Ammon's horn (tissue), 1 donor: Measurements from ENCODE around the gene SMAD6.
A peak's percentile ranks its signal among the peaks of the same experiment; 100 is the strongest.
"Not testable (repeated sequence)": the region's sequence is repeated elsewhere in the genome, so short reads cannot be mapped to it uniquely, and the experiment has no call there.

Source experiments
- DNase-seq: peaks from one replicate; pipeline ENCODE4 v3.0.0-alpha.2; 2016; ENCODE audit warnings: low spot score

Gene SMAD6

DNA sequence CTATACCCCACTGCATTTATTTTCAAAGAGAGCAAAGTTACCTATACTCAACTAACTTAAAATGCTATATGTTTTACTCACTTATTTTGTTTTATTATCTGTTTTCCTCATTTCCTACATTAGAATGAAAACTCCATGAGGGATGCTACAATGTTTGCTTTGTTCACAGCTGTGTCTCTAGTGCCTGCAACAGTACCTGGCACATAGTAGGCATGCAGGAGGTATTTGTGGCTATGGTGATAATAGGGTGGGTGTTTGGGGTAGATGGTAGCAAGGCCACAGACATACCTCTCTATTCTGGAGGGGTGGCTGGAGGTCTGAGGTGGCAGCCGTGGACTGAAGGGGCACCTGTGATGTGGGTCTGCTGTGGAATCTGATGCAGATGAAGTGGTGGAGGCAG is 24.7 kb upstream of the SMAD6 start:
- DNase-seq: no peak

DNA sequence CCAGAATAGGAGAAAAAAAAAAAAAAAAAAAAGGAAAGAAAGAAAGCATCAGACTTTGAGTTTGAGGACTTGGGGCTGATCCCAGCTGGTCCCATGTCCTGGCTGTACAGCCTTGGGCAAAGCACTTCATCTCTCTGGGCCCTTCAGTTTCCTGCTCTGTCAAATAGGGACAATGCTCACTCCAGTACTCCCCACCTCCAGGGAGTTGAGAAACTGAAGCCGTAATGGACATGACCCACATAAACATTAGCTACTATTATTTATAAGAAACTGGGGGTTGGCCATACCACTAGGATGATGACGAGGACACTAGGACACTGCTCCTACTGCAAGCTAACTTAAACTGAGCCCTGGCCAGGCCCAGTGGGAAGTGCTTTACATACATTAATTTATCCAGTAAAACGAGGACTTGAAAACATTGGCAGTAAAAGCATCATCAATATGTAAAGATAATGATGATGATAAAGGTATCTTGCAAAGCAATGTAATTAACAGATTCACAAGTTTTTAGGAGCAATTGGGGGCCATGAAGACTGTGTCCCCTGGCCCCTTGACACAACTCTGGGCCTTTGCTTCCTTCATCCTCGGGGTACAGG is 22.9 kb upstream of the SMAD6 start:
- no peak for DNase-seq

DNA sequence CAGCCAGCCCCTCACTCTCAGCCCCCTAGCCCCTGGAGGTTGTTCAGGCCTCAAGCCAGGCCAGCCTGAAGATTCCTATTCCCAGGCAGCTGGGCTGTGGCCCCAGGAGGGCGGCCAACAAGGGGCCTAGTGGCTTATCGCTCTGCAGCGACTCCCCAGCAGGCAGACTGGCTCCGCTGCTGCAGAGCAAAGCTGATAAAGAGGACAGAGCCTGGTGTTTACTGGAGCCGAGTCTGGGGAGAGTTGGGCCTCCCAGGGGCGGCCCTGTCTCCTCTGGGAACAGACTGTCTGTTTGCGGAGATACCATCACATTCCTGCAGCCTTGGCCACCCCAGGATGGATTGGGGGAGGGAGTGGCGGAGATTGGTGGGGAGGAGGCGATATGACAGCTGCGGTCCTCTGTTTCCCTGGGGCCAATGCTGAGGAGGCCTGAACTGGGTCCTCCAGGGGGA is 22.4 kb upstream of the SMAD6 start:
- no peak for DNase-seq

DNA sequence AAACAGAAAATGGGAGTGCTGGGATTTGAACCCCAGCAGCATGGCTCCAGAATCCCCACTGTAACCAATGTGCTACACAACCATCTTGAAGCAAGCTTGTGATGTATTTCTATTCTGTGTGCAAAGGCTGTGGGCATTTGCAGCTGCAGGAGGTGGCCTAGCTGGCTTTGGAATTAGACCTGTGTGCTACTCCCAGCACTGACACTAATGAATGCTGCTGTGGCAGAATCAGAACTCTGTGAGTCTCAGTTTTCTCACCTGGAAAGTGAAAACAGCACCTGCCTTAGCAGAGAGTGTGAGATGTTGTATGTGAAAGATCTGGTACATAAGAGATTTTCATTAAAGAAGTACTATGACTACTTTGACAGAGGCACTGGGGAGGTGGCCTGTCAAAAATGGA is 21.5 kb upstream of the SMAD6 start:
- no peak for DNase-seq

DNA sequence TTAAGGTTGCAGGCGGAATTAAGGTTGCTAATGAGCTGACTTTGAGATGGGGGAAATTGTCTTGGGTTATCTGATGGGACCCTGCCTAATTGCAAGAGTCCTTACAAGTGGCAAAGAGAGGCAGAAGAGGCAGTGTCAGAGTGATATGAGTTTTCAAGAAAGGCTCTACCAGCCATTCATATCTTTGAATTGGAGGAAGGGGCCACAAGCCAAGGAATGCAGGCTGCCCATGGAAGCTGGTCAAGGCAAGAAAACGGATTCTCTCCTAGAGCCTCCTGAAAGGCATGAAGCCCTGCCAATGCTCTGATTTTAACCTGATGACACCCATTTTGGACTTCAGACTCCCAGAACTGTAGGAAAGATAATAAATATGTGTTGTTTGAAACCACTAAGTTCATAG is 20.6 kb upstream of the SMAD6 start:
- DNase-seq: no peak

- DNase-seq: no peak
These were observed 19.8 kb upstream of the SMAD6 start for GRCh38 chr15:66682246-66682645.

GRCh38 chr15:66682865-66683264 is 19.2 kb upstream of the SMAD6 start:
- DNase-seq: no peak

GRCh38 chr15:66684136-66684681 is 17.8 kb upstream of the SMAD6 start:
- DNase-seq: no peak

- no peak for DNase-seq
These were observed 16.3 kb upstream of the SMAD6 start for GRCh38 chr15:66685638-66686150.

DNA sequence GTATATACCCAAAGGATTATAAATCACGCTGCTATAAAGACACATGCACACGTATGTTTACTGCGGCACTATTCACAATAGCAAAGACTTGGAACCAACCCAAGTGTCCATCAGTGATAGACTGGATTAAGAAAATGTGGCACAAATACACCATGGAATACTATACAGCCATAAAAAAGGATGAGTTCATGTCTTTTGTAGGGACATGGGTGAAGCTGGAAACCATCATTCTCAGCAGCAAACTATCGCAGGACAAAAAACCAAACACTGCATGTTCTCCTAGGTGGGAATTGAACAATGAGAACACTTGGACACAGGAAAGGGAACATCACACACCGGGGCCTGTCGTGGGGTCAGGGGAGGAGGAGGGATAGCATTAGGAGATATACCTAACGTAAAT is 11.1 kb upstream of the SMAD6 start:
- not testable (repeated sequence) for DNase-seq

- no peak for DNase-seq
These were observed 10.3 kb upstream of the SMAD6 start for GRCh38 chr15:66691727-66692126.

GRCh38 chr15:66692391-66692790 is 9.6 kb upstream of the SMAD6 start:
- DNase-seq: no peak

- DNase-seq: no peak
These were observed 9.0 kb upstream of the SMAD6 start for GRCh38 chr15:66692808-66693596.

- DNase-seq: no peak
These were observed 5.3 kb upstream of the SMAD6 start for GRCh38 chr15:66696770-66697169.

DNA sequence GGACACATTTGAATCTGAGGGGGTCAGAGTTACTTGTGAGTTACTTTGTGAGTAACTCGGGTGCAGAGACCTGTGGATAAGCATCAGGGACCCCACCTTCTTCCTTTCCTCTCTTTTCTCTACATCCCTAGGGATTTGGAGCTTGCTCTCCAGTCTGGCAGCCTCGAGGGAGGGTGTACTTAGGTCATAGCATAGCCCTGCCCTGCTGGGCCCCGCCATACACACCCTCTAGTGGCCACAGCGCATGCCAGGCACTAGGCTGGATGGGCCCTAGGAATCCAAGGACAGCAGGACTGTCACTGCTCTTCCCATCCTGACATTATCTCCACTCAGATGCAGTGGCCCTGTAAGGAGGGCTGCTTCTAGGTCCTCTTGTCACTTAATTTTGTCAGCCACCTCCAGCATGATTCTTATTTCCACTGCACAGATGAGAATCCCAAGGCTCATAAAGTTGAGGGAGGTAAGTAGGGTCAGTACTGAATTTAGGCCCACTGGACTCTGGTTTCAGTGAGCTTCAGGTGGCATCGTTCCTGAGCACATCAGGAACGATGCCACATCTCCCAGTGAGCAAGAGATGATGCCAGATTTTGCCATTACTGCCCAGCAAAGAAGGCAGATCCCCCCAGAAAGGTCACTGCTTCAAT is 3.6 kb upstream of the SMAD6 start:
- peak; percentile 66 for DNase-seq

GRCh38 chr15:66698971-66699370 is 3.1 kb upstream of the SMAD6 start:
- DNase-seq: no peak

DNA sequence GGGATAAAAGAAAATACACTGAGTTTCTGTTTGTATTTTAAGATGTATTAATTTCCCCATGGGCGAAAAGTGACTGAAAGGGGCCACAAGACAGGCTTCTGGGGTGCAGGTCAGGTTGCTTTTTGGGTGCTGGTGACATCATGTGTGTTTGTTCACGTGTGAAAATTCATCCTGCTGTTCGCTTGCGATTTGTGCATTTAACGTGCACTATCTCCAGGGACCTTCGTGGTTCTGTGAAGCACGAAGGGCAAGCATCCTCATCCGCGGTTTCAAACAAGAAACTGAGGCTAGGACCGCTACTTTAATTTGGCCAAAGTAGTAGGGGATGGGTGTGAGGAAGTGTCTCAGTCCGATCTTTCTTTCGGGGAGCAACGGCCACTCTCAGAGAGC is 1.6 kb upstream of the SMAD6 start:
- no peak for DNase-seq

GRCh38 chr15:66700802-66701421 is 1.1 kb upstream of the SMAD6 start:
- DNase-seq: peak; percentile 82

GRCh38 chr15:66701422-66702034 is 508 bp upstream of the SMAD6 start:
- peak; percentile 33 for DNase-seq

- DNase-seq: no peak
These were observed 927 bp downstream of the SMAD6 start for GRCh38 chr15:66702787-66703539.

- no peak for DNase-seq
These were observed 1.5 kb downstream of the SMAD6 start for GRCh38 chr15:66703540-66703941.
